ENCODE results near the gene NELL1.

GRCh38 chr11:20739107-20739506, 69.7 kb downstream of the NELL1 start:
- TF ChIP-seq CTCF (conservative IDR thresholded peaks at IDR 0.05; ENCODE audit: low read depth, low read length): no peak
- TF ChIP-seq EZH2 (IDR thresholded peaks at IDR 0.05; ENCODE audit: low read length, unreplicated experiment): no peak
- no peak for TF ChIP-seq EZH2phosphoT487 (IDR thresholded peaks at IDR 0.05; ENCODE audit: borderline replicate concordance, low read length)
